ENCODE data around the gene HPSE2.

HPSE2 gene

GRCh38 chr10:98825741-98826140 is 409.9 kb downstream of the HPSE2 start:
- no peak for DNase-seq

- DNase-seq = no peak
Observed at GRCh38 chr10:98817396-98817795, 418.3 kb downstream of the HPSE2 start.

GRCh38 chr10:98815039-98815885 is 420.4 kb downstream of the HPSE2 start:
- no peak for DNase-seq

- no peak for DNase-seq
Observed at GRCh38 chr10:98814470-98814869, 421.2 kb downstream of the HPSE2 start.

- no peak for DNase-seq
Observed at GRCh38 chr10:98808282-98808892, 427.3 kb downstream of the HPSE2 start.

GRCh38 chr10:98800263-98800662 is 435.4 kb downstream of the HPSE2 start:
- no peak for DNase-seq

- DNase-seq = no peak
Observed at GRCh38 chr10:98795467-98795866, 440.2 kb downstream of the HPSE2 start.

GRCh38 chr10:98790817-98791216 is 444.8 kb downstream of the HPSE2 start:
- peak; percentile 11 for DNase-seq

- no peak for DNase-seq
Observed at GRCh38 chr10:98778277-98778759, 457.3 kb downstream of the HPSE2 start.

- DNase-seq = no peak
Observed at GRCh38 chr10:98758463-98758862, 477.2 kb downstream of the HPSE2 start.

- DNase-seq = no peak
Observed at GRCh38 chr10:98748298-98748697, 487.4 kb downstream of the HPSE2 start.

GRCh38 chr10:98745645-98746044 is 490.0 kb downstream of the HPSE2 start:
- no peak for DNase-seq

- no peak for DNase-seq
Observed at GRCh38 chr10:98720551-98720950, 515.1 kb downstream of the HPSE2 start.

GRCh38 chr10:98713586-98713985 is 522.1 kb downstream of the HPSE2 start:
- no peak for DNase-seq

GRCh38 chr10:98696516-98696915 is 539.1 kb downstream of the HPSE2 start:
- no peak for DNase-seq

GRCh38 chr10:98694883-98695282 is 540.8 kb downstream of the HPSE2 start:
- no peak for DNase-seq

- DNase-seq = no peak
Observed at GRCh38 chr10:98694014-98694413, 541.6 kb downstream of the HPSE2 start.

- DNase-seq = no peak
Observed at GRCh38 chr10:98687685-98688084, 548.0 kb downstream of the HPSE2 start.

- DNase-seq = no peak
Observed at GRCh38 chr10:98684019-98684899, 551.4 kb downstream of the HPSE2 start.

- no peak for DNase-seq
Observed at GRCh38 chr10:98676895-98677294, 558.8 kb downstream of the HPSE2 start.

GRCh38 chr10:98675902-98676301 is 559.8 kb downstream of the HPSE2 start:
- DNase-seq = no peak

GRCh38 chr10:98673171-98673782 is 562.4 kb downstream of the HPSE2 start:
- no peak for DNase-seq

- DNase-seq = no peak
Observed at GRCh38 chr10:98667081-98667480, 568.6 kb downstream of the HPSE2 start.

Data from 8988T (cell line).